ENCODE data around the gene INPP5E.
A peak's percentile ranks its signal among the peaks of the same experiment; 100 is the strongest.

INPP5E gene

DNA sequence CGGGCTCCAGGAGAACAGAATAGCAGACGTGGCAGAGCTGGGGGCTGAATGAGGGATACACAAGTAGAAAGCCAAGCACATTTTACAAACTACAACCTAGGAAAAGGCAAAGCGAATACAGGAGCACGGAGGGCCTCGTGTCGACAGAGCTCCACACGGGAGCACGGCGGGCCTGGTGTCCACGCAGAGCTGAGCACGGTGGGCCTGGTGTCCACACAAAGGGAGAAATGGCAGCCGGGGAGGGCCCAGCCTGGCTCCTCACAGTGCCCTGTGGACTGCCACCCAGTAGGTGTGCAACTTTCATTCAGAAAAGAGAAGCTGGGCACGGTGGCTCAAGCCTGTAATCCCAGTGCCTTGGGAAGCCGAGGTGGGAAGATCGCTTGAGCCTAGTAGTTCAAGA is 3.4 kb upstream of the INPP5E start:
- Histone ChIP-seq H3K9me3 (no peaks in the 10 kb centered on the region), H3K4me3 (ENCODE audit: low read depth in 1 of 2, low read length in 1 of 2) (no peak overlapping the region), H3K36me3 (peaks cover 83% of the 10 kb centered on the region), H3K27ac (no peak overlapping the region), H3K4me1 (ENCODE audit: control insufficient read depth in 1 of 2, insufficient read depth in 1 of 2, low read depth in 1 of 2, low read length in 1 of 2) (peaks cover 15 to 16% of the 10 kb centered on the region in 2 experiments), H3K27me3 (peaks cover 15% of the 10 kb centered on the region)
- TF ChIP-seq, protein P1, sequence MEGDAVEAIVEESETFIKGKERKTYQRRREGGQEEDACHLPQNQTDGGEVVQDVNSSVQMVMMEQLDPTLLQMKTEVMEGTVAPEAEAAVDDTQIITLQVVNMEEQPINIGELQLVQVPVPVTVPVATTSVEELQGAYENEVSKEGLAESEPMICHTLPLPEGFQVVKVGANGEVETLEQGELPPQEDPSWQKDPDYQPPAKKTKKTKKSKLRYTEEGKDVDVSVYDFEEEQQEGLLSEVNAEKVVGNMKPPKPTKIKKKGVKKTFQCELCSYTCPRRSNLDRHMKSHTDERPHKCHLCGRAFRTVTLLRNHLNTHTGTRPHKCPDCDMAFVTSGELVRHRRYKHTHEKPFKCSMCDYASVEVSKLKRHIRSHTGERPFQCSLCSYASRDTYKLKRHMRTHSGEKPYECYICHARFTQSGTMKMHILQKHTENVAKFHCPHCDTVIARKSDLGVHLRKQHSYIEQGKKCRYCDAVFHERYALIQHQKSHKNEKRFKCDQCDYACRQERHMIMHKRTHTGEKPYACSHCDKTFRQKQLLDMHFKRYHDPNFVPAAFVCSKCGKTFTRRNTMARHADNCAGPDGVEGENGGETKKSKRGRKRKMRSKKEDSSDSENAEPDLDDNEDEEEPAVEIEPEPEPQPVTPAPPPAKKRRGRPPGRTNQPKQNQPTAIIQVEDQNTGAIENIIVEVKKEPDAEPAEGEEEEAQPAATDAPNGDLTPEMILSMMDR (IDR thresholded peaks at IDR 0.05): no peak

GRCh38 chr9:136442265-136442664 is 2.6 kb upstream of the INPP5E start:
- Histone ChIP-seq H3K27ac (no peak overlapping the region), H3K4me3 (ENCODE audit: low read depth in 1 of 2, low read length in 1 of 2) (no peak overlapping the region), H3K4me1 (ENCODE audit: control insufficient read depth in 1 of 2, insufficient read depth in 1 of 2, low read depth in 1 of 2, low read length in 1 of 2) (peaks cover 15 to 16% of the 10 kb centered on the region in 2 experiments), H3K27me3 (peaks cover 22% of the 10 kb centered on the region), H3K36me3 (peaks cover 75% of the 10 kb centered on the region), H3K9me3 (no peaks in the 10 kb centered on the region)
- TF ChIP-seq, protein P1 (IDR thresholded peaks at IDR 0.05): no peak

GRCh38 chr9:136441681-136442245 is 2.1 kb upstream of the INPP5E start:
- H3K4me3 ChIP-seq (ENCODE audit: low read depth in 1 of 2, low read length in 1 of 2): no peak overlapping the region
- peaks cover 22% of the 10 kb centered on the region for H3K27me3 ChIP-seq
- H3K36me3 ChIP-seq: peaks cover 70% of the 10 kb centered on the region
- no peak overlapping the region for H3K27ac ChIP-seq
- TF ChIP-seq, protein P1 (IDR thresholded peaks at IDR 0.05): no peak
- H3K4me1 ChIP-seq (ENCODE audit: control insufficient read depth in 1 of 2, insufficient read depth in 1 of 2, low read depth in 1 of 2, low read length in 1 of 2): peaks cover 15 to 16% of the 10 kb centered on the region in 2 experiments
- H3K9me3 ChIP-seq: no peaks in the 10 kb centered on the region

- H3K27me3 ChIP-seq: peaks cover 22% of the 10 kb centered on the region
- no peak overlapping the region for H3K27ac ChIP-seq
- no peaks in the 10 kb centered on the region for H3K9me3 ChIP-seq
- H3K36me3 ChIP-seq: peaks cover 64% of the 10 kb centered on the region
- TF ChIP-seq, protein P1 (IDR thresholded peaks at IDR 0.05): no peak
- H3K4me1 ChIP-seq (ENCODE audit: control insufficient read depth in 1 of 2, insufficient read depth in 1 of 2, low read depth in 1 of 2, low read length in 1 of 2): peaks cover 15 to 16% of the 10 kb centered on the region in 2 experiments
- H3K4me3 ChIP-seq (ENCODE audit: low read depth in 1 of 2, low read length in 1 of 2): no peak overlapping the region
Observed at GRCh38 chr9:136441191-136441680, 1.6 kb upstream of the INPP5E start.

DNA sequence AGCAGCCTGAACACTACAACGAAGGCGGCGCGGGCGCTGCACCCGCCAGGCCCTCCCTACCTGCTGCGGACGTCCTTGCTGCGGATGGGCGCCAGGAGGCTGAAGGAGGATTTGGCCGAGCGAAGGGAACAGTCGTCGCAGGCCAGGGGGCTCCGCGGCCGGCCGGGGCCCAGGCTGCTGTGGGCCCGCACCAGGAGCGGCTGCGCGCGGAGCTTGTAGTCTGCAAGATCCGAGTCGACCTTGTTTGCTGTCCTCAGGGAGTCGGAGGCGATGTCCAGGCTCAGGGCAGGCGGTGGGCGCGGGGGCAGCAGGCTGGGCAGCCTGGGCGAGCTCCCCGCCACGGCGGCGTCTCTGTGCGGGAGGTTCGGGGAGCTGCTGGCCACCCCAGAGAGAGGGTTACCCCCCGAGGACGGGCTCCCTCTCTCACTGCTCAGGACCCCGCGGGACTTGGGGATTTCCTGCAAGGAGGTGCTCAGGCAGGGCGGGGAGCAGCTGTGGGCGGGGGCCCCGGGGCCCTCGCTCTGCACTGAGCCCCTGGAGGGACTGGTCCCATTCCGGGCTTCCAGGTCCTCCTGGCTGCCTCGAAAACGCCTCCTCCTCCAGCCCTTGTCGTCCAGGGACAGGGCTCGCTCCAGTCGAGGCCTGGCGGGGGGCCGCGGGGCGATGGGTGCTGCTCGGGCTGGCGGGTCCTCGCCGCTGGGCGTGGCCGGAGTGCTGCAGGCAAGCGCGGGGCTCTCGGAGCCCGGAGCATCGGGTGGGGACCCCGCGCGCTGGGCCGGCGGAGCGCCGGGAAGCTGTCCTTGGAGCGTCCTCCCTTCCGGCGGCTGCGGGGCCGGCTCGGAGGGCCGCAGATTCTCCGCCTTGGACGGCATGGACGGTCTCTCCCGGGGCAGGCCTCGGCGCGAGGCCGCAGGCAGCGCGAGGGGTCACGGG is 831 bp downstream of the INPP5E start:
- Histone ChIP-seq H3K27ac (peak overlapping the region; percentile 31), H3K27me3 (peaks cover 22% of the 10 kb centered on the region), H3K9me3 (no peaks in the 10 kb centered on the region), H3K36me3 (peaks cover 40% of the 10 kb centered on the region), H3K4me3 (ENCODE audit: low read depth in 1 of 2, low read length in 1 of 2) (peak overlapping the region; percentile 75 to 85), H3K4me1 (ENCODE audit: control insufficient read depth in 1 of 2, insufficient read depth in 1 of 2, low read depth in 1 of 2, low read length in 1 of 2) (peaks cover 15 to 16% of the 10 kb centered on the region in 2 experiments)
- TF ChIP-seq, protein P1 (IDR thresholded peaks at IDR 0.05): no peak
